Activated CD4-positive, alpha-beta T cell treated with anti-CD3 and anti-CD28 coated beads, Interleukin-2, amount 50 U/mL, for 48 hours (primary cell): ENCODE measurements around the gene TRIB2.

ENCODE experiments used
- DNase-seq, 2 experiments: peaks; one replicate each; pipeline ENCODE4 v3.0.0-alpha.2; 2020

Gene TRIB2

GRCh38 chr2:12754643-12755042 is 37.9 kb downstream of the TRIB2 start:
- no peak for DNase-seq

- no peak for DNase-seq
Observed at GRCh38 chr2:12755384-12755783, 38.6 kb downstream of the TRIB2 start.

DNA sequence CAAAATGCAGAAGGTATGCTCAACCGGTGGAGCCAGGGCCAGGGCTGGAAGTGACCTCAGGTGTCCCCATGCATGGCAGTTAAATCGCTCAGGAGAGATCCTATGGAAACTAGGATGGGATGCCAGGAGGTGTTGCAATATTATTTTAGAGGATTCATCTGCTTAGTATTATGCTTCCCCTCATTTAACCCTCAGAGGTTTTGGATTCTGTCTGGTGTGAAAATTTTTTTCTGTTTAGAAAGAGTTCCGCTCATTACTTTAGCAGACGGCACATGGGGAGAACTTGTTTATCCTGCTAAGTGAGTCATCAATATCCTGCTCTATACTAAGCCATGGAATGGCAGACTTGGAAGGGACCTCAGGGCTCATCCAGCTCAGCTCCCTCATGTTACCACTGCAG is 42.5 kb downstream of the TRIB2 start:
- no peak for DNase-seq

DNA sequence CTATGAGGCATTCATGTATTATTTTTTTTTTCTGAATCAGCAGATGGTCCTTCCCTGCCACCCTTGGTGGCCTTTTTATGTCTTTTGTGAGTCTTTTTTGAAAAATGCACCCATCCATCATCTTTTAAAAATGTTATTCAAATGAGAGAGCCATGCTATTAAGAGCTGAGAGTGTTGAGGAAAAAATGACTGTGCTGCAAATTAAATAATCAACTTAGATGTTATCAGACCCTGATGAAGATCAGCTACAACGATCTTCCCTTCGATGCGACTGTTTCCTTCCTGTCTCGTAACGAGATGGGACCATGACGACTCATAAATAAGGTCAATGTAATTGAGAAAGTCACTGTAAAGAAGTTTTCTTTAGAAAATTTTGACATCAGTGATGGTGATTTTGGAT is 44.4 kb downstream of the TRIB2 start:
- DNase-seq: no peak

GRCh38 chr2:12762337-12762736 is 45.6 kb downstream of the TRIB2 start:
- DNase-seq: no peak

DNA sequence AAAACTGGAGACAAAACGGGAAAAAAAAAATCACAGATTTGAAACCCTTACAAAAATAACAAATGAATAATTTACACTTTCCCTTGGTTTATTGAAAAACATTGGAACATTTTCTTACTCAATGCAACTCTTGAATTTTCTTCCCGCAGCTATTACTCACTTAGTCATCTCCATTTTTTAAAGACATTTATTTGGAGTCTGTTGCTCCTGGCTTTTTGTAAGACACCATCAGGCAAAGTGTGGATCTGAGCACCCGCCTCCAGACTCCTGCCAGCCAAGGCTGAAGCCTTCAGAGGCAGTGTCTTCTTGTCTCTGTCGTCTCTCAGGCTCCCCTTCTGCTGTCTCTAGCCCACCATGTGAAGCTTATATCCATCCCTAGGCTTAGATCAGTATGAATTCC is 46.2 kb downstream of the TRIB2 start:
- DNase-seq: no peak

DNA sequence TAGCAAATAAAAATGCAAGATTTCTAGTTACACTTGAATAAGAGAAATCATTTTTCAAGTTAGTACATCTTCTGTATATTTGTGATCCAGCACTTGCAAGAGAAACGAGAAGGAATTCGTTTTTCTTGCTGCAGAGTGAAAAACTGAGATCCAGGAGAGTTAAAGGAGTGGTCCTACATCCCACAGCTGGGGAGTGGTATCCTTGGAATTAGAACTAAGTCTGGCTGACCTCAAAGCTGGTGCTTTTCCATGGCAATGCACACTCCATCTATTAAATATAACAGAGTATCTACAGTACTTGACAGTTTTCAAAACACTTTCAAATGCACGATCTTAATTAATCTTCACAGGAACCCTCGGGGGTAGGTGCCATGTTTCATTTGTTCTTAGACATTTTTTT is 46.8 kb downstream of the TRIB2 start:
- DNase-seq: no peak

DNA sequence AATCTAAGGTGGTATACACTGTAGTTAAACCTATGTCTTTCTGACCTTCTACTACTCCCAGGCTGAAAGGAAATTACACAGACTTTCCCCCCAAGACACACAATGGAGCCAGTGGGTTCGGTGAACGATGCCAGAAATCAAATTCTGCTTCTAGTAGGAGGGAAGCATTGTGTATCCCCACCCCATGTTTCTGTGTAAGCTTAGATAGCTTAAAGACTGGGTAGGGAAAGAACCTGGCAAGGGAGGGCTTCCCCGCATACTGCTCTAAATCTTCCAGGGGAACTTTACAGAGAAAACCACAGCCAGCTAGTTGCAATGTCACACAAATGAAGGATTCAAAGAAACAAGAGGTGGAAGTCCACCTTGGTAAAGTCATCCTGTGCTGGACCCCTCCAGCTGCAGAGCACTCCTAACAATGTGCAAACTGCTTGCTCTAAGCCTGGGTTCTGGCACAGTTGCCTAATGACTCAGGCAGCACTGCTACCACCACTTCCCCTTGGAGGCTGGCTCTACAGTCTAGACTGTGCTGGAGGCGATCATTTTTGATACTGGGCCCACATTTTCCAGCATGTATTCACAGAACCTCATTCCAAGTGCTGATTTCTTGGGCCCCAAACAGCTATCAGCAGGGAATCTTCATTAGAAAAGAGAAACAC is 47.5 kb downstream of the TRIB2 start:
- DNase-seq: no peak

DNA sequence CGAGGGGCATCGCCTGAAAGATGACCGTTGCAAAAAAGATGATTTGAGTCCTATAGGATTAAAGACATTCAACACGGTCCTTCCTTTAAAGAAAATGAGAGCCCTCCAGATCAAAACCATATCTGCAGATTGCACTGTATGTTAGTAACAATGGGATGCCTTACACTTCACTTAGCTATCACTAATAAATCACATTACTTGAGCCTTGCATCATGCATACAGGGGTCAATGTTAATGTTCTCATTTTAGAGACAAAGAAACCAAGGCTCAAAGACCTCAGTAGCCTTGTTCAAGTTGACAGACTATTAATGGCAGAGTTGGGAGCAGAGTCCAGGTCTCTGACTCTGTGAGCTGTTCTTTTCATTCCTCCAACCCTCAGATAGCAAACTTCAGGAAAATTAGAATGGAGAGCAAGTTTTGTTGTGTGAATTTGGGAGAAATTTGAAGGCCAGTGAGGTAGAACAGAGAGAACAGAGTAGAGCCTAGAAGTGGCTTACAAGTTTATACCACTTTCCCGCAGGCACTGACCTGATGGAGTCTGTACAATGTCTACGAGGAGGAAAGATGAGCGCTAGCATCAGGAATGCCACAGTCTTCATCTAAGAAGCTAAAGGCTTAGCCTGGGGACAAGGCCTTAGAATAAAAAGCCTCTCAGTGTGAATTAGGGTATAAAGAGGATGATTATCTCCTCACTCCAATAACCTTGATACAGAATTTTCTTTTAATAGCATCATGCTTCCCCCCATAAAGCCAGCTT is 48.3 kb downstream of the TRIB2 start:
- DNase-seq: no peak

- no peak for DNase-seq
Observed at GRCh38 chr2:12766421-12766879, 49.7 kb downstream of the TRIB2 start.

DNA sequence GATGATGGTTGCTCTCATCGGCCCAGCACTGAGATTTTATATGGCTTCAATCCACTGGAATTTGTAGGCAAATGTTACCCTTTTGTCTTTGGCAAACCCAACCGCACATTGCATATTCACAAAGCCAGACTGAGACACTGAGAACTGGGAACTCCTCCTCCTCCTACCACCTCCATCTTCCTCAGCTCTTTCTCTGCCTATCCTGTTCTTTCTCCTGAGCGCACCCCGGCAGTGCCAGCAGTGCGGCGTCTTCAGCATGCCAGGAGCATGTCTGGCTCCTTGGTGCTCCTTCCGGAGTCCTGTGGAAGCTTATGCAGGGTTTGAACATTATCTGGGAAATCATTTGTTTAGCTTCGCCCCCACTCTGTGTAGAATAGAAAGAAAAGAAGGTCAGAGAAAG is 50.8 kb downstream of the TRIB2 start:
- DNase-seq: no peak

- DNase-seq: no peak
Observed at GRCh38 chr2:12767996-12768624, 51.4 kb downstream of the TRIB2 start.

- DNase-seq: no peak
Observed at GRCh38 chr2:12769492-12770105, 52.9 kb downstream of the TRIB2 start.

- DNase-seq: no peak
Observed at GRCh38 chr2:12770300-12770968, 53.7 kb downstream of the TRIB2 start.

- no peak for DNase-seq
Observed at GRCh38 chr2:12771154-12771553, 54.4 kb downstream of the TRIB2 start.

- DNase-seq: no peak
Observed at GRCh38 chr2:12773586-12774394, 57.1 kb downstream of the TRIB2 start.

GRCh38 chr2:12774395-12774727 is 57.6 kb downstream of the TRIB2 start:
- DNase-seq: no peak

DNA sequence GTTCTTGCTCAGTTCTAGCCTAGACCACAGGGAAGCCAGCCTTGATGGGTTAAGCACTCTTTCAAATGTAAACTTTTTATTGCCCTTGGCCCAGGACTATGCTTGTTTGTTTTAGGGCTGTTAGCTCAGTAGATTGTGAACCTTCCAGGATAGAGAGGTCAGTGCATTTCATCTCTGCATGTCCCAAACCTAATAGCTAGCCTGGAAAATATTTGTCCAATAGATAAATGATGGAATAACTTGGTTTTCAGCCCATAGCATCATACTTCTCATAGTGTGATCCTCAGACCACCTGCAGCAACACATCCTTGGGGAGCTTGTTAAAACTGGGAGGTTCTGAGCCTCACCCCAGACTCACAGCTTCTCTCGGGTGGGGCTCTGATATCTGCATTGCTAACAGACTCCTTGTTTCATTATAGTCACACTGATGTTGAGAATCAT is 59.8 kb downstream of the TRIB2 start:
- no peak for DNase-seq

DNA sequence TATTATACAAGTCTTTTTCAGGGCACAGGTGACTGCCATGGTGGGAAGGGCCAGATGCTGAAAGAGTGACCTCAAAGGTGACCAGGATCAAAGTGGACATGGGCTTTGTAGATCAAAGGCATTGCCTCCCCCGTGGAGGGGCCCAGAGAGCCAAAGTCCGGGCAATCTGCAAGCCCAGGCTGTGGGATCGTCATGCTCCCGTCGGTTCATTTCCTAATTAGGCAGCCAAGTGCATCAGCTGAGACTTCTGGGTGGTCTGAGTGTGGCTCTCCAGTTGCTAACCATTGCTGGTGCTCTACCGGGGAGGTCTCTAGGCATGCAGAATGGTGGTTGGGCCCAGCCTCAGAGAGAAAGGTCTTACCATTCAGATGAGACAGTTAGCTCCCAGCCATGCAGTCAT is 61.6 kb downstream of the TRIB2 start:
- DNase-seq: no peak

- DNase-seq: no peak
Observed at GRCh38 chr2:12778811-12779579, 62.3 kb downstream of the TRIB2 start.

- DNase-seq: no peak
Observed at GRCh38 chr2:12781329-12781728, 64.6 kb downstream of the TRIB2 start.
